Adrenal gland (tissue), 12 donors: ENCODE measurements around the gene AGXT. TPM values are rescaled to one million over a fixed set of nuclear protein-coding genes. Genes with fewer than 3 reads are reported as not detected.

ENCODE experiments used
- DNase-seq, 7 donors: peaks; one replicate each; pipeline ENCODE4 v3.0.0-alpha.2; 2019 to 2020
- H3K27ac ChIP-seq, 5 donors: fragments of 200-600 bp; sonication (generic) in 4 of 5; 1 replicate in 3 of 5; 2 replicates in 2 of 5; pipeline versions ENCODE4 v1.5.1 to v1.8.0; 2016 to 2020; ENCODE audit warnings: mild to moderate bottlenecking in 1 of 5
- H3K27me3 ChIP-seq: fragments of 200-600 bp; 2 replicates; pipeline ENCODE4 v1.8.0; 2021
- H3K36me3 ChIP-seq, 2 donors: fragments of 200-600 bp; replicated peaks in 1 of 2; 1 replicate in 1 of 2; 2 replicates in 1 of 2; pipeline versions ENCODE4 v1.5.1 to v1.8.0; 2018 to 2022
- H3K4me1 ChIP-seq, 2 donors: fragments of 200-600 bp; replicated peaks in 1 of 2; 1 replicate in 1 of 2; 2 replicates in 1 of 2; pipeline versions ENCODE4 v1.5.1 to v1.8.0; 2018 to 2021
- H3K4me3 ChIP-seq, 4 donors: fragments of 200-600 bp; sonication (generic) in 3 of 4; one replicate each; pipeline ENCODE4 v1.5.1; 2016 to 2018
- H3K9me3 ChIP-seq, 3 donors: fragments of 200-600 bp; sonication (generic) in 1 of 3; replicated peaks in 1 of 3; 1 replicate in 2 of 3; 2 replicates in 1 of 3; pipeline versions ENCODE4 v1.5.1 to v1.8.0; 2016 to 2021
- POLR2A ChIP-seq, 2 donors: fragments of 450-650 bp; IDR thresholded peaks; one replicate each; pipeline ENCODE4 v1.6.1; 2017; ENCODE audit warnings: antibody characterized with exemption in 2 of 2, mild to moderate bottlenecking in 2 of 2, moderate library complexity in 1 of 2
- WGBS, 4 donors: extraction: QIAGEN DNeasy Blood & Tissue Kit in 2 of 4; methylation state at CpG; one replicate each; pipeline versions ENCODE4 v1.1.5 to v1.1.7; 2013 to 2017; 5-methylcytosine and 5-hydroxymethylcytosine counted together
- intact Hi-C, 2 donors: fragments of 100-400 bp; cut with DNase I; formaldehyde crosslinking; loops; one replicate each; pipeline versions ENCODE4 v1.14.1 to v1.15.0; 2022 to 2023
- polyA plus RNA-seq, 3 donors: library from polyadenylated mRNA; stranded (reverse); fragments of 200-250 nt in 2 of 3; fragments of 350-450 nt in 1 of 3; fragmentation: Illumina TruSeq in 1 of 3; extraction: RNeasy Lipid Tissue Mini Kit (QIAGEN cat#74804) in 1 of 3; gene quantifications; one replicate each; pipeline ENCODE4 v1.2.3, GENCODE V29; 2013 to 2014
- total RNA-seq, 9 donors: library from RNA; depleted of rRNA in 4 of 9; stranded (reverse); fragments of >200 nt in 4 of 9; fragments of 120-200 nt in 1 of 9; fragmentation: NEBNext Ultra II Directional in 1 of 9; extraction: Animal tissue kit (Norgen Biotek cat#: 25700) in 1 of 9; gene quantifications; one replicate each; pipeline versions ENCODE4 v1.1.0 to v1.2.4, GENCODE V29; 2013 to 2023
- TF ChIP-seq, protein P1 (sequence below), 6 experiments: fragments of 450-650 bp in 4 of 6; fragments of 200-600 bp in 2 of 6; sonication (generic) in 1 of 6; IDR thresholded peaks; 1 replicate in 5 of 6; 2 replicates in 1 of 6; pipeline versions ENCODE4 v1.5.1 to v1.8.0; 2016 to 2021; ENCODE audit warnings: antibody characterized with exemption in 6 of 6, mild to moderate bottlenecking in 2 of 6, moderate library complexity in 1 of 6
- donor health status: healthy with polysubstance abuse.
- donor health status: Bipolar disorder and iron deficiency.
- donor health status: DM: yes; HTN: yes; CAD: no.
- donor health status: DM: no; HTN: no; CAD: no.
- donor health status: DM: no; HTN: no; CAD: no.
- donor health status: DM: yes; HTN: yes; CAD: no.

AGXT gene
- total and polyA plus RNA-seq, 12 donors = 0.14 to 1.2 (median 0.47) TPM; not detected in 3

DNA sequence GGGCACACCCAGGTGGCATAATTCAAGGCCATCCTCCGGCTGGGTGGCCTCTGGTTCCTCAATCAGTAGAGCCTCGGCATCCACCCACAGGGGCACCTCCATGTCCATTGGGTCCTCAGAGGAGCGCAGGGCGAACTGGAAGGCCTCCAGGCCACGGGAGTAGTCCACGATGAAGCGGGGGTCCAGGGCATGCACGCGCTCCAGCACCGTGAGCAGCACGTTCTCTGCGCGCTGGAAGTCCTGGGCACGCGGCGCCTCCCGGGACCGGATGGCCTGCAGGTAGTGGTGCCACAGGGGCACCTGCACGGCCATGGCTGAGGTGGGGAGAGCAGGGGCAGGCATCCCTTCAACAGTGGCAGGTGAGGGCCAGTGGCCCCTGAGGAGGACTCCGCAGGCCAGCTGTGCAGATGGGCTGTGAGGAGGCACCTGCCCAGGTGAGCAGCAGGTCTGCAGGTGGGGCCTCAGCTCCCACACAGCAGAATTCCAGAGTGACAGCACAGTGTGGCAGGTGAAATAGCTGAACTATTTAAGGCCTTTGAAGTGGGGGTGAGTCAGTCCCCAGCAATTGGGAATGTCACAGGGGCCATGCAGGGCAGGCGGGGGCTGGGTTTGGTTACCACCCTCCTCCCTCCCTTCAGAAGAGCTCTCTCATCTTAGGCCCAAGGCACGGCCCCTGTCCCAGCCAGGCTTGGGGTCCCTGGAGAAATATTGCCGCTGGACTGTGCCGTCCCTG lies 27.2 kb downstream of the AGXT start, which contains the start of gene MAB21L4:
Gene MAB21L4, minus strand, starts transcription at position 501 of the 733 bp plus-strand sequence. Its CDS starts 159 bp downstream, at position 342.
- intact Hi-C loops = no loop called here
- TF ChIP-seq, protein P1, sequence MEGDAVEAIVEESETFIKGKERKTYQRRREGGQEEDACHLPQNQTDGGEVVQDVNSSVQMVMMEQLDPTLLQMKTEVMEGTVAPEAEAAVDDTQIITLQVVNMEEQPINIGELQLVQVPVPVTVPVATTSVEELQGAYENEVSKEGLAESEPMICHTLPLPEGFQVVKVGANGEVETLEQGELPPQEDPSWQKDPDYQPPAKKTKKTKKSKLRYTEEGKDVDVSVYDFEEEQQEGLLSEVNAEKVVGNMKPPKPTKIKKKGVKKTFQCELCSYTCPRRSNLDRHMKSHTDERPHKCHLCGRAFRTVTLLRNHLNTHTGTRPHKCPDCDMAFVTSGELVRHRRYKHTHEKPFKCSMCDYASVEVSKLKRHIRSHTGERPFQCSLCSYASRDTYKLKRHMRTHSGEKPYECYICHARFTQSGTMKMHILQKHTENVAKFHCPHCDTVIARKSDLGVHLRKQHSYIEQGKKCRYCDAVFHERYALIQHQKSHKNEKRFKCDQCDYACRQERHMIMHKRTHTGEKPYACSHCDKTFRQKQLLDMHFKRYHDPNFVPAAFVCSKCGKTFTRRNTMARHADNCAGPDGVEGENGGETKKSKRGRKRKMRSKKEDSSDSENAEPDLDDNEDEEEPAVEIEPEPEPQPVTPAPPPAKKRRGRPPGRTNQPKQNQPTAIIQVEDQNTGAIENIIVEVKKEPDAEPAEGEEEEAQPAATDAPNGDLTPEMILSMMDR (IDR thresholded peaks at IDR 0.05) = no peak
- Histone ChIP-seq H3K9me3 (no peaks in the 10 kb centered on the region), H3K4me1 (peaks cover 0 to 5% of the 10 kb centered on the region in 2 donors), H3K4me3 (no peak within 1 kb of the TSS), H3K36me3 (no peaks in the 10 kb centered on the region), H3K27ac (no peak within 1 kb of the TSS), H3K27me3 (no peaks in the 10 kb centered on the region)
- no peak for DNase-seq
- WGBS, 4 donors = 82 to 93% (median 87%) methylated on average over 19 to 24 of the region's 24 CpGs

DNA sequence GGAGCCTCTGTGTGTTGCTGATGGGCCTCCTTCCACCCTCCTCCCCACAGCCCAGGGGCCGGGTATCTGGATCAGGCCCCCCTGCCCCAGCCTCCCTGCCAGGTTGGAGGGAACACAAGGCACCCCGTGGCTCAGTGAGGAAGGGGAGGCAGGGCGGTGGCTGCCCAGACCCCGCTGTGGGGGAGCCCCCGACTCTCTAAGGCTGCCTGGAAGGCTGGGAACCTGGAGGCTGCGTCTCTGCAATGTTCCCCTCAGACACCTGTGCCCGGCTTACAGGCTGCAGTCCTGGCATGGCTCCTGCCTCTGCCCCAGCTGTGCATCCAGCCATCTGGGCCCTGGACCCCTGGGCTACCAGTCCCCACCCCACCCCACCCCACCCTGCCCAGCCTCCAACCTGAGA lies 27.8 kb downstream of the AGXT start:
- Histone ChIP-seq H3K4me3 (no peak overlapping the region), H3K9me3 (no peaks in the 10 kb centered on the region), H3K36me3 (no peaks in the 10 kb centered on the region), H3K27ac (no peak overlapping the region), H3K4me1 (peaks cover 0 to 5% of the 10 kb centered on the region in 2 donors), H3K27me3 (no peaks in the 10 kb centered on the region)
- no peak for TF ChIP-seq POLR2A (IDR thresholded peaks at IDR 0.05)
- TF ChIP-seq, protein P1 (IDR thresholded peaks at IDR 0.05) = no peak
- DNase-seq = no peak
- intact Hi-C loops = no loop called here
- 68 to 86% (median 77%) methylated on average over 1 to 7 of the region's 7 CpGs for WGBS, 4 donors

DNA sequence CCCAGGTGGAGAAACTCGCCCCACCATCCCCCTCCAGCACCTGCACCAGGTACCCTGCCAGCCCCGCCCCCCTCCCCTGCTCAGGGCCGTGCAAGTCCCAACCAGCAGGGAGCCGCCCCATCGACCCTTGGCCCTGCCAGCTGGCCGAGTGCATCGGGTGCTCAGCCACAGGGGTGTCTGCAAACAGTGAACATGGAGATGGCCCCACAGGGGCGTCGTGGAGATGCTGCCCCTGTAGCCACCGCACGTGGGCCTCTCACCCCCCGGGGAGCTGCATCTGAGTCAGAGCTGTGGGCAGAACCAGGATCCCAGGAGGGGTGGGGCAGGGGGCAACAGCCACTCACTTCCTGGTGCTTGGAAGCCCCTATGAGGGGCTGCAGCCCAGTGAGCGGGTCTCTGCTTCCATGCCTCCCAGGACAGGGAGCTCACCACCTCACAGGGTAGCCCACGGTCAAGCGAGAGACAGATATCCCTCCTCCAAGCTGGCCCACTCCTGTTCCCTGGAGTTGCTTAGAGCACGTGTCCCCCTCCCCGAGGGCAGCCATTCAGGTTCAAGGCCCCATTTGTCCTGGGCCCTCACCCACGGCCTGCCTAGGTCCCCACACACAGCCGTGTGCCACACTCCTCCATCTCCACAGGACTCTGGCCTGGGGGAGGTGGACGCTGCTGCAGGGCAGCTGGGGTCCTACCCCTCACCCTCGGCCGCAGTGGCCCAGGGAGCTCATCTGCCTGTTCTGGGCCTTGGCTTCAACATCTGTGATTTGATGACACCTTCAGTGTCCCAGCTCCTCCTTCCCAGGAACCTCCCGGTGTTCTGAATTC lies 28.5 kb downstream of the AGXT start:
- no peaks in the 10 kb centered on the region for H3K9me3 ChIP-seq
- H3K4me1 ChIP-seq = peaks cover 0 to 5% of the 10 kb centered on the region in 2 donors
- no peak for DNase-seq
- no peak overlapping the region for H3K27ac ChIP-seq
- TF ChIP-seq, protein P1 (IDR thresholded peaks at IDR 0.05) = no peak
- TF ChIP-seq POLR2A (IDR thresholded peaks at IDR 0.05) = no peak
- no peaks in the 10 kb centered on the region for H3K27me3 ChIP-seq
- H3K36me3 ChIP-seq = no peaks in the 10 kb centered on the region
- WGBS, 4 donors = 64 to 88% (median 78%) methylated on average over 5 to 23 of the region's 23 CpGs
- H3K4me3 ChIP-seq = no peak overlapping the region
- intact Hi-C loops = no loop called here

DNA sequence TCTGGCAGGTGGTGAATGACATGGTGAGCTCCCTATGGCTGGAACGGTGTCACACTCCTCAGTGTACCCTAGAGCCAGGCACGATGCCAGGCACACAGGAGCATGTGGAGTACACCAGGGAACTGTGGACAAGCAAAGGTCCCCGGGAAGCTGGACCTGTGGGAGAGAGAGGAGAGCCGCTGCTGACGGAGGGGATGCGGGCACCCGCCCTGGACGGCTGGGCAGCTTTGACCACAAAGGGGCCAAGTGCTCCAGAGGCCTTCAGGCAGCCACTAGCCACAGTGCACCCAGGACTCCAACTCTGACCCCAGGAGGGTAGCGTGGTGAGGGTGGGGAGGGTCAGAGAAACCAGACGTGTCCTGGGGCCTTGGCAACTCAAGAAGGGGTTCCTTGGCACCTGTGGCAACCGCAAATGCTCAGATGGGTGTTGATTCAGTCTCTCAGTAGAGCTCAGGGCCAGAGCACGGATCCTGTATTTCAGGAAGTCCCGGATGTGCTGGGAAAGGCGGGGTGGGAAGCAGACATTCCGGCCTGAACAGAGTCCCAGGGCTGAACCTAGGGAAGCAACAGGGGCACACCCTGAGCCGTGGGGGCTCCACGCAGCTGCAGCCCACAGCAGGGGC lies 29.6 kb downstream of the AGXT start:
- Histone ChIP-seq H3K4me1 (peaks cover 0 to 5% of the 10 kb centered on the region in 2 donors), H3K27ac (peak overlapping the region in 1 of 5 donors; percentile 40), H3K36me3 (no peaks in the 10 kb centered on the region), H3K27me3 (no peaks in the 10 kb centered on the region), H3K4me3 (no peak overlapping the region), H3K9me3 (no peaks in the 10 kb centered on the region)
- peak in 2 of 7 donors; percentile 15 to 50 for DNase-seq
- TF ChIP-seq, protein P1 (IDR thresholded peaks at IDR 0.05) = no peak
- TF ChIP-seq POLR2A (IDR thresholded peaks at IDR 0.05) = no peak
- intact Hi-C loops = no loop called here
- 73 to 78% (median 76%) methylated on average over 12 to 17 of the region's 17 CpGs for WGBS, 4 donors
